GM12872 (cell line): ENCODE results near the gene SMCO4.

Experiments
- TF ChIP-seq, protein P1 (sequence below): IDR thresholded peaks from 3 replicates; pipeline ENCODE4 v1.5.1; 2011; ENCODE audit warnings: low read depth, mild to moderate bottlenecking, low read length, moderate library complexity; ENCODE audit not compliant: insufficient read depth

SMCO4 gene

DNA sequence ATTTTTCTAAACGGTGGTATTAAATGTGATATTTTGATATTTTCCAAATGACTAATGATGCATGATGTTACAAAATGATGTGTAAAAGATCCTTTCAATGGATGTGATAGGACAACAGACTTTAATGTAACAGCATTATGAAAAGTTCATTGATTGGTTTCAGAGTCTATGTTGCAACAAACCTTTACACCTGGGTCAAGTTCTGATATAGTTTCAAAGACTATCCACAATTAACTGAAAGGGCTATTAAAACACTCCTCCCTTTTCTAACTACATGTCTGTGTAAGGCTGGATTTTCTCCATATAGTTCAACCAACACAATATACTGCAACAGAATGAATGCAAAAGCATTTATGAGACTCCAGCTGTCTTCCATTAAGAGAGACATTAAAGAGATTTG is 35.7 kb downstream of the SMCO4 start:
- TF ChIP-seq, protein P1, sequence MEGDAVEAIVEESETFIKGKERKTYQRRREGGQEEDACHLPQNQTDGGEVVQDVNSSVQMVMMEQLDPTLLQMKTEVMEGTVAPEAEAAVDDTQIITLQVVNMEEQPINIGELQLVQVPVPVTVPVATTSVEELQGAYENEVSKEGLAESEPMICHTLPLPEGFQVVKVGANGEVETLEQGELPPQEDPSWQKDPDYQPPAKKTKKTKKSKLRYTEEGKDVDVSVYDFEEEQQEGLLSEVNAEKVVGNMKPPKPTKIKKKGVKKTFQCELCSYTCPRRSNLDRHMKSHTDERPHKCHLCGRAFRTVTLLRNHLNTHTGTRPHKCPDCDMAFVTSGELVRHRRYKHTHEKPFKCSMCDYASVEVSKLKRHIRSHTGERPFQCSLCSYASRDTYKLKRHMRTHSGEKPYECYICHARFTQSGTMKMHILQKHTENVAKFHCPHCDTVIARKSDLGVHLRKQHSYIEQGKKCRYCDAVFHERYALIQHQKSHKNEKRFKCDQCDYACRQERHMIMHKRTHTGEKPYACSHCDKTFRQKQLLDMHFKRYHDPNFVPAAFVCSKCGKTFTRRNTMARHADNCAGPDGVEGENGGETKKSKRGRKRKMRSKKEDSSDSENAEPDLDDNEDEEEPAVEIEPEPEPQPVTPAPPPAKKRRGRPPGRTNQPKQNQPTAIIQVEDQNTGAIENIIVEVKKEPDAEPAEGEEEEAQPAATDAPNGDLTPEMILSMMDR = no peak

DNA sequence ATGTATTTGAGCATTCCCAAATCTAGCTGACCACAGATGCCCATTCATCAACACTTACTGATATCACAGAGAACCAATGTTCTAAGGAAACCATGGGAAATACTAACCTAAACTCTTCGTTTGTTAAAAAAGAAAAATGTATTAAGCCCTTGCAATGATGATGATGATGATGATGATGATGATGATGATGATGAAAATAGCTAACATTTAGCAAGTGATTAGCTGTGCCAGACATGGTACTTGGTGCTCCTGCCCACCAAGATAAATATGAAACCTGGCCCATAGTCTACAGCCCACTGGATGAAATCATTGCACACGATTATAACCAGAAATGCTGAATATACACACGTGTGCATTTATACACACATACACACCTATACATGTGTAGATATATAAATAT is 37.5 kb downstream of the SMCO4 start:
- TF ChIP-seq, protein P1 = no peak

DNA sequence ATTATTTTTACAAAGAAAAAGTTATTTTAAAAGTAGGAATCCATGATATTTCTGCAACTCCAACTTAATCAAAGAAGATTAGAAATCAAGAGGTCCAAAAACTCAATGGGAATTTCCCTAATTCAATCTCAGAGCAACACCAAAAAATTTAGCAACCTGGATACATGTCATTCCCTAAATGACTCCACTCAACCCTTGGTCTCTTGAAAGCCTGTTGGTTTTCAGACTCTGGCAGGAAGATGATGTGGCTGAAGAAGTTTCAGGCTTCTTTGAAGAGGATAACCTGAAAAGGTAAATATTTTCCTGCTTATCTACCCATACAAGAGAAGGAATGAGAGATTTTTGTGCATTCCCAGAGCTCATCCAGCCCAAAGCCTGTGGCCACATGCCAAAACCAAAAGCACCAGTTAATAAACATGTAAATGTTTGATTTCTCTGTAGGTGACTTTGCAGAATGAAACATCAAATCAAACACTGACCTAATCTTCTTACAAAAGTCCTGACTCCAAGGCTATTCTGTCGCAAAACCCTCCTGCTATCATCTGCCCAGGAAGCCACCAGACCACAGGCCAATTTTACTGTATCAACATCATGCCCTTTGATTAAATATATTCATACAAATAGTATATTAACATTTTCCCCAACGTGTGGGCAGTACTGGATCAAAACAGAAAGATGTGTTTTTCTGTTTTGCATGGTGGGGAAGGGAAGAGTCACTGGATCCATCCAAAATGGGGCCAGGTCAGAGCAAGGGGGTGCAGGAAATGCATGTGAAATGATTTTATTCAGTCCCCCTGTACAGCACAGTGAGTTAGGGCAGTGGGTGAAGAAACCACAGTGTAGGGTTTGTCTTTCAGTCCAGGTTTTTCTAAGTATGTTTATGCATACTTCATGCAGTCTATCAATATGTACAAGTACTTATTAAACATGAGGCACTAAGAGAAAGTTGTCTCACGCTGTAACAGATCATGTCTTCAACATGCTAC is 38.8 kb downstream of the SMCO4 start:
- TF ChIP-seq, protein P1 = no peak

DNA sequence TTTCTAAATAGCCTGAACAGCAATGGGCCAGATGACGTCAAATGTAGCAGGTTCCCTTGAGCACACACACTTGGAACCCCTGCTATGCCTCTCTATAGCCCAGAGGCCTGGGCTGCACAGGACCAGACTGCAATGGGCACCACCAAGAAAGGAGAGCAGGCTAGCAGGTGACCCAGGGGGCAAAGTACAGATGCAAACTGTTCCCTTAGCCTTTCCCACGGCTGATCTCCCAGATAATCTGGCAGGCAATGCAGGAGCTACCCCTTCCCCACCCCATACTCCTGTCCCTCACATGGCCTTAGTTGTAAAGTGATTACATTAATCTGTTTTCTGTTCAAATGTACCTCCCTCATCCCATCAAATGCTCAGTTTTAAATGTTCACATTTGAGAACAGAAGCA is 41.3 kb downstream of the SMCO4 start:
- TF ChIP-seq, protein P1 = no peak

DNA sequence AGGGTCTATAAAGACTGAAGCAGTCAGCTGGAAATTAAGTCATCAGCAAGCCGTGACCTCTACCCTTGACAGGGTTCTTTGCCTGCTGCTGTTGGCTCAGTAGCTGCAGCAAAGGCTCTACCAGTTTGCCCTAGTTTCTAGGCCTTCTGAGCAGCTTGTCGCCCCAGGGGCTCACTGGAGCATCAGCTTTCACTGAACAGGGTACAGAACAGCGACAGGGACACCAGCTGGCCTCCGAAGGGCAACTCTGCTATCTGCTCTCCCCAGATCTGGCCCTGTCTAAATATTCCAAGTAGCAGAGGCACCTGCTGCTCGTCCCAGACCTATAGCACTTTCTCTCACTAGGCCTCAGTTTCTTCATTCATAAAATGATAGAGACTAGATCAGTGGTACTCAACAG is 42.4 kb downstream of the SMCO4 start:
- TF ChIP-seq, protein P1 = no peak

DNA sequence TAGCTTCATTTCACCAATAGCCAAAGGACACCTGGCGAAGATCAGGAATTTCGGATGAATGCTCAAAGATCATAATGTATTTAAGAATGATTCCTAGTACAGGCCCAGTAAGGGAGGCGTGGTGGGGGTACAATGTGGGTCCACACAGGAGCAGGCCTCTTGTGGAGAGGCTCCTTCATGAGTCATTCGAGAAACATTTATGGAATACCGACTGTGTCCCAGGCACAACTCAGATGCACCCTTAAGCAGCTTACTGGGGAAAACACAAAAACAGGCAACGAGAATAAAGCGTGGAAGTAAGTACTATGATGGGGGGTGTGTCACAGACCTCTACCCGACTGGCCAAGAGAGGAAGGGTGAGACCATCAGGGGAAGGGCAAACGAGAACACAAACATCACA is 44.5 kb downstream of the SMCO4 start:
- TF ChIP-seq, protein P1 = no peak

DNA sequence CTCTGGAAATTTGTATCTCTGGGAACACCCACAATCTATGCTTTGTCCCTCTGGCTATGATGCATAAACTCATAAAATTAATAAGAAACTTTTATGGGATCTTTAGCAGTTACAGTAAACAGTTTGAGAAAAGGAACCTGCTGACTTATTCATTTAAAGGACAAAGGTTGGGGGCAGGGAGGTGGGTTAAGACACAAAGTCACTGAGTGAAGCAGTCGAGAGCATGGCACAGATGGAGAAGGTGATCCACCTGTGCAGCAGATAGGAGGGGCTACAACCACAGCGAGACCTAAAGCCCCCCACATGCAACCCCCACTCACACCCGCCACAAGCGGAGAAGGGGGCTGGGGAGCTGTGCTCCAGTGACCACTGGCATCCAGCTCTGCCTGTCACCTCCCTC is 45.0 kb downstream of the SMCO4 start:
- TF ChIP-seq, protein P1 = no peak
